ENCODE data around the gene TIMP3.

TIMP3 gene

GRCh38 chr22:32820131-32821119, 18.9 kb downstream of the TIMP3 start:
- in situ Hi-C loops (cut with HindIII; ENCODE audit: low pct_ligation_motif_present, low pct_unique_long_range_greater_than_20kb, low sequenced_read_pairs): no loop called here

GRCh38 chr22:32822179-32822877, 20.8 kb downstream of the TIMP3 start:
- DNase-seq: no peak
- in situ Hi-C loops (cut with HindIII; ENCODE audit: low pct_ligation_motif_present, low pct_unique_long_range_greater_than_20kb, low sequenced_read_pairs): no loop called here

More at GRCh38 chr22:32820131-32821119, 18.9 kb downstream of the TIMP3 start:
- no peak for DNase-seq

- in situ Hi-C loops (cut with HindIII; ENCODE audit: low pct_ligation_motif_present, low pct_unique_long_range_greater_than_20kb, low sequenced_read_pairs): no loop called here
- peak; percentile 32 for DNase-seq
Measured at GRCh38 chr22:32823024-32823730, 21.7 kb downstream of the TIMP3 start.

- no peak for DNase-seq
- in situ Hi-C loops (cut with HindIII; ENCODE audit: low pct_ligation_motif_present, low pct_unique_long_range_greater_than_20kb, low sequenced_read_pairs): no loop called here
Measured at GRCh38 chr22:32824531-32825312, 23.2 kb downstream of the TIMP3 start.

GRCh38 chr22:32826537-32826936, 25.0 kb downstream of the TIMP3 start:
- no peak for DNase-seq
- in situ Hi-C loops (cut with HindIII; ENCODE audit: low pct_ligation_motif_present, low pct_unique_long_range_greater_than_20kb, low sequenced_read_pairs): no loop called here

- DNase-seq: no peak
- in situ Hi-C loops (cut with HindIII; ENCODE audit: low pct_ligation_motif_present, low pct_unique_long_range_greater_than_20kb, low sequenced_read_pairs): no loop called here
Measured at GRCh38 chr22:32827049-32827602, 25.6 kb downstream of the TIMP3 start.

- in situ Hi-C loops (cut with HindIII; ENCODE audit: low pct_ligation_motif_present, low pct_unique_long_range_greater_than_20kb, low sequenced_read_pairs): no loop called here
- DNase-seq: no peak
Measured at GRCh38 chr22:32828150-32828549, 26.6 kb downstream of the TIMP3 start.

- in situ Hi-C loops (cut with HindIII; ENCODE audit: low pct_ligation_motif_present, low pct_unique_long_range_greater_than_20kb, low sequenced_read_pairs): no loop called here
- DNase-seq: no peak
Measured at GRCh38 chr22:32828561-32828960, 27.1 kb downstream of the TIMP3 start.

- no peak for DNase-seq
Measured at GRCh38 chr22:32829451-32829851, 27.9 kb downstream of the TIMP3 start.

GRCh38 chr22:32830473-32830872, 29.0 kb downstream of the TIMP3 start:
- DNase-seq: no peak
- in situ Hi-C loops (cut with HindIII; ENCODE audit: low pct_ligation_motif_present, low pct_unique_long_range_greater_than_20kb, low sequenced_read_pairs): no loop called here

More at GRCh38 chr22:32829451-32829851, 27.9 kb downstream of the TIMP3 start:
- in situ Hi-C loops (cut with HindIII; ENCODE audit: low pct_ligation_motif_present, low pct_unique_long_range_greater_than_20kb, low sequenced_read_pairs): no loop called here

GRCh38 chr22:32830957-32831356, 29.5 kb downstream of the TIMP3 start:
- in situ Hi-C loops (cut with HindIII; ENCODE audit: low pct_ligation_motif_present, low pct_unique_long_range_greater_than_20kb, low sequenced_read_pairs): no loop called here
- DNase-seq: no peak

- DNase-seq: no peak
- in situ Hi-C loops (cut with HindIII; ENCODE audit: low pct_ligation_motif_present, low pct_unique_long_range_greater_than_20kb, low sequenced_read_pairs): no loop called here
Measured at GRCh38 chr22:32831584-32831983, 30.1 kb downstream of the TIMP3 start.

- in situ Hi-C loops (cut with HindIII; ENCODE audit: low pct_ligation_motif_present, low pct_unique_long_range_greater_than_20kb, low sequenced_read_pairs): no loop called here
Measured at GRCh38 chr22:32832174-32832573, 30.7 kb downstream of the TIMP3 start.

GRCh38 chr22:32836280-32837123, 35.0 kb downstream of the TIMP3 start:
- DNase-seq: peak; percentile 22
- in situ Hi-C loops (cut with HindIII; ENCODE audit: low pct_ligation_motif_present, low pct_unique_long_range_greater_than_20kb, low sequenced_read_pairs): no loop called here

More at GRCh38 chr22:32832174-32832573, 30.7 kb downstream of the TIMP3 start:
- DNase-seq: no peak

- in situ Hi-C loops (cut with HindIII; ENCODE audit: low pct_ligation_motif_present, low pct_unique_long_range_greater_than_20kb, low sequenced_read_pairs): no loop called here
- DNase-seq: no peak
Measured at GRCh38 chr22:32837142-32837541, 35.6 kb downstream of the TIMP3 start.

GRCh38 chr22:32837803-32838202, 36.3 kb downstream of the TIMP3 start:
- no peak for DNase-seq
- in situ Hi-C loops (cut with HindIII; ENCODE audit: low pct_ligation_motif_present, low pct_unique_long_range_greater_than_20kb, low sequenced_read_pairs): no loop called here

All from ACHN (cell line).